ENCODE results near the gene PRRC2A. TPM values are rescaled to one million over a fixed set of nuclear protein-coding genes. Genes with fewer than 3 reads are reported as not detected.
A peak's percentile ranks its signal among the peaks of the same experiment; 100 is the strongest.

PRRC2A gene
- total RNA-seq, 3 donors from 2014 or later: 109 to 151 (median 120) TPM

- peaks cover 5% of the 10 kb centered on the region for H3K4me1 ChIP-seq (ENCODE audit: low read depth)
- TF ChIP-seq, protein P1, sequence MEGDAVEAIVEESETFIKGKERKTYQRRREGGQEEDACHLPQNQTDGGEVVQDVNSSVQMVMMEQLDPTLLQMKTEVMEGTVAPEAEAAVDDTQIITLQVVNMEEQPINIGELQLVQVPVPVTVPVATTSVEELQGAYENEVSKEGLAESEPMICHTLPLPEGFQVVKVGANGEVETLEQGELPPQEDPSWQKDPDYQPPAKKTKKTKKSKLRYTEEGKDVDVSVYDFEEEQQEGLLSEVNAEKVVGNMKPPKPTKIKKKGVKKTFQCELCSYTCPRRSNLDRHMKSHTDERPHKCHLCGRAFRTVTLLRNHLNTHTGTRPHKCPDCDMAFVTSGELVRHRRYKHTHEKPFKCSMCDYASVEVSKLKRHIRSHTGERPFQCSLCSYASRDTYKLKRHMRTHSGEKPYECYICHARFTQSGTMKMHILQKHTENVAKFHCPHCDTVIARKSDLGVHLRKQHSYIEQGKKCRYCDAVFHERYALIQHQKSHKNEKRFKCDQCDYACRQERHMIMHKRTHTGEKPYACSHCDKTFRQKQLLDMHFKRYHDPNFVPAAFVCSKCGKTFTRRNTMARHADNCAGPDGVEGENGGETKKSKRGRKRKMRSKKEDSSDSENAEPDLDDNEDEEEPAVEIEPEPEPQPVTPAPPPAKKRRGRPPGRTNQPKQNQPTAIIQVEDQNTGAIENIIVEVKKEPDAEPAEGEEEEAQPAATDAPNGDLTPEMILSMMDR (IDR thresholded peaks at IDR 0.05): no peak
- DNase-seq (no peak), ATAC-seq (no peak)
- no peaks in the 10 kb centered on the region for H3K9me3 ChIP-seq
- H3K36me3 ChIP-seq (ENCODE audit: low read depth): no peaks in the 10 kb centered on the region
- intact Hi-C loops (cut with DNase I, micrococcal nuclease): no loop called here
- no peak overlapping the region for H3K4me3 ChIP-seq
These were observed 41.4 kb upstream of the PRRC2A start for GRCh38 chr6:31579119-31579505.

DNA sequence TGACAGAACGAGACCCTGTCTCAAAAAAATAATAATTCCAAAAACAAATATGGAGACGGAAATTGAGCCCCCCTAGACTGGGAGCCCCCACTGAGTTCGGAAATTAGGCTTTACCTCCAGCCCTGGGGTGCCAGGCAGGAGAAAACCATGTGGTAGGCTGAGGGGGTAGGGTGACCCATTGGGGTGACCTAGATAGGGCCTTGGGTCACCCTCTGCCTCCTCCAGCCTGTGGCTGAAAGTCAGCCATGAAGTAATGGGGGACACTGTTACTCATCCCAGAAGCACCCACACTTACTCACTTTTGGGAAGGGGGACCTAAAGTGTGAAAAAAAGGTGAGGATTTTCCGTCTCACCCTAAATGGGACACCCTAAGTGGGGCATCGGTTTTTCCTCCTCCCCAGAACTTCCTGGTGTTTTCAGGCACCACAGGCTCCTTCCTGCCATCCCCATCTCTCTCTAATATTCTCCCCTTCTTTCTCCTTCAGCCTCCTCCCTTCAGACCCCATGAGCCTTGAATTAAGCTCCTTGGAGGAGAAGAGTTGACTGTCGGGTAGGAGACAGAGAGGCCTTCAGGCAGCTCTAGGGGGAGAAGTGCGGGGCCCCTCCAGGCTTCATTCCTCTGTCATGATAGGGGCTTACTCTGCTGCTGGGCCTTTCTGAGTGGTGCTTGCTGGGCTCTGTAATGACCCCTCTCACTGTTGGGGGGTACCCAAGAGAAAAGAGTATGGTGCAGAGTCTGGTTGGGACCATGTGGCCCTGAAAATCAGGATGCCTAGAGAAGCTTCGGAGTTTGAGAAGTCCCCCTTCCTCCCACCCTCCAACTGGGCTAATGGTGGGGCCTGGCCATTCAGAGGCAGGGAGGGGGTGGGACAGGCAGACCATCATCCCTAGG is 40.7 kb upstream of the PRRC2A start:
- ATAC-seq: no peak
- intact Hi-C loops (cut with DNase I, micrococcal nuclease): no loop called here
- H3K9me3 ChIP-seq: no peaks in the 10 kb centered on the region
- DNase-seq: no peak
- H3K4me1 ChIP-seq (ENCODE audit: low read depth): peaks cover 5% of the 10 kb centered on the region
- H3K36me3 ChIP-seq (ENCODE audit: low read depth): no peaks in the 10 kb centered on the region
- TF ChIP-seq, protein P1 (IDR thresholded peaks at IDR 0.05): no peak
- H3K4me3 ChIP-seq: no peak overlapping the region

DNA sequence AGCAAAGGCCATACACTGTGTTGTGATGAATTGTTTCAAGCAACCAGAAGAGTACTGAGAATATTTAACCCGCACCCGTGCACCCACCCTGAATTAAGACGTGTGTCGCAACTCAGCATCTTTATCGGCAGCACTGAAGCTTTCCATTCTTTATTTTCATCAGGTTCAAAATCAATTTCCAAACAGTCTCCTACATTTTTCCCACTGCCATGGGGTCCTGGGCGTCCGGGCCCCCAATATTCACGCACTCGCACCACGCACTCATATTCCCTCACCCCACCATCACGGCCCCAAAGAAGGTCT is 40.1 kb upstream of the PRRC2A start:
- no peaks in the 10 kb centered on the region for H3K36me3 ChIP-seq (ENCODE audit: low read depth)
- intact Hi-C loops (cut with DNase I, micrococcal nuclease): no loop called here
- DNase-seq (no peak), ATAC-seq (no peak)
- TF ChIP-seq, protein P1 (IDR thresholded peaks at IDR 0.05): no peak
- peaks cover 5% of the 10 kb centered on the region for H3K4me1 ChIP-seq (ENCODE audit: low read depth)
- H3K4me3 ChIP-seq: no peak overlapping the region
- no peaks in the 10 kb centered on the region for H3K9me3 ChIP-seq

- Histone ChIP-seq H3K9me3 (no peaks in the 10 kb centered on the region), H3K4me1 (ENCODE audit: low read depth) (peaks cover 5% of the 10 kb centered on the region), H3K4me3 (peak overlapping the region; percentile 23), H3K36me3 (ENCODE audit: low read depth) (no peaks in the 10 kb centered on the region)
- TF ChIP-seq, protein P1 (IDR thresholded peaks at IDR 0.05): peak; percentile 95
- peak; percentile 93 for ATAC-seq
- intact Hi-C loops (cut with DNase I, micrococcal nuclease): no loop called here
- peak; percentile 88 to 92 (median 90) for DNase-seq
These were observed 39.6 kb upstream of the PRRC2A start for GRCh38 chr6:31580807-31581433.

- intact Hi-C loops (cut with DNase I, micrococcal nuclease): no loop called here
- Histone ChIP-seq H3K9me3 (no peaks in the 10 kb centered on the region), H3K4me3 (peak overlapping the region; percentile 23), H3K36me3 (ENCODE audit: low read depth) (no peaks in the 10 kb centered on the region), H3K4me1 (ENCODE audit: low read depth) (peaks cover 5% of the 10 kb centered on the region)
- peak in 2 of 3 donors; percentile 43 to 60 for DNase-seq
- peak; percentile 19 for ATAC-seq
- TF ChIP-seq, protein P1 (IDR thresholded peaks at IDR 0.05): no peak
These were observed 38.9 kb upstream of the PRRC2A start for GRCh38 chr6:31581434-31582229.
